H1 (cell line): ENCODE results near the gene UNC79. TPM values are rescaled to one million over a fixed set of nuclear protein-coding genes. Genes with fewer than 3 reads are reported as not detected.

Experiments used
- CTCF ChIA-PET: fragments of 300-600 bp; sonication (Branson Sonifier 250); formaldehyde crosslinking; loops from one replicate; lab custom pipeline; 2021; ENCODE audit not compliant: partially characterized antibody; lab: Charles Lee
- POLR2A ChIA-PET: fragments of 300-600 bp; sonication (Branson Sonifier 250); formaldehyde crosslinking; loops from one replicate; lab custom pipeline; 2021; ENCODE audit warnings: inconsistent platforms; ENCODE audit not compliant: partially characterized antibody; lab: Charles Lee
- DNase-seq, 2 experiments: peaks; one replicate each; pipeline versions ENCODE4 v3.0.0 to v3.0.0-alpha.2; 2010 to 2022; ENCODE audit warnings: low spot score in 2 of 2, low read depth in 1 of 2, mixed read lengths in 1 of 2
- FAIRE-seq: peaks from 2 replicates; lab custom pipeline; 2011; peaks lifted over from hg19 to GRCh38; lab: Jason Lieb, UNC
- H2AFZ ChIP-seq: 2 replicates; pipeline ENCODE4 v1.8.1; 2012; ENCODE audit warnings: low read length, inconsistent platforms
- H2AK5ac ChIP-seq: 2 replicates; pipeline ENCODE4 v1.6.1; 2013; ENCODE audit warnings: low read depth, low read length
- H2BK120ac ChIP-seq: replicated peaks from 2 replicates; pipeline ENCODE3; 2013; ENCODE audit warnings: low read depth, low read length, inconsistent platforms
- H2BK12ac ChIP-seq: 2 replicates; pipeline ENCODE4 v1.6.1; 2013; ENCODE audit warnings: low read depth, low read length
- H2BK15ac ChIP-seq: 2 replicates; pipeline ENCODE4 v1.6.1; 2013; ENCODE audit warnings: low read length
- H2BK20ac ChIP-seq: 2 replicates; pipeline ENCODE4 v1.6.1; 2013; ENCODE audit warnings: low read length
- H2BK5ac ChIP-seq: 2 replicates; pipeline ENCODE4 v1.6.1; 2013; ENCODE audit warnings: low read depth, low read length
- H3K14ac ChIP-seq: 2 replicates; pipeline ENCODE4 v1.6.1; 2013; ENCODE audit warnings: inconsistent platforms; ENCODE audit not compliant: insufficient read length
- H3K18ac ChIP-seq: 2 replicates; pipeline ENCODE4 v1.6.1; 2013; ENCODE audit warnings: low read length; ENCODE audit errors: extremely low read depth
- H3K23ac ChIP-seq: 2 replicates; pipeline ENCODE4 v1.6.1; 2013; ENCODE audit warnings: inconsistent platforms; ENCODE audit not compliant: insufficient read length
- H3K23me2 ChIP-seq: 2 replicates; pipeline ENCODE4 v1.6.1; 2013; ENCODE audit warnings: low read depth, low read length
- H3K27ac ChIP-seq: 2 replicates; pipeline ENCODE4 v1.6.1; 2011; ENCODE audit warnings: low read depth, low read length, inconsistent platforms
- H3K27me3 ChIP-seq, 4 experiments: replicated peaks in 1 of 4; 1 replicate in 1 of 4; 2 replicates in 3 of 4; pipeline versions ENCODE4 v1.6.1 to v1.8.1; 2011 to 2013; ENCODE audit warnings: low read length in 3 of 4, mild to moderate bottlenecking in 3 of 4, inconsistent platforms in 2 of 4, mixed read lengths in 2 of 4, moderate library complexity in 1 of 4; ENCODE audit not compliant: control insufficient read depth in 3 of 4, insufficient read depth in 3 of 4; ENCODE audit errors: extremely low read depth in 1 of 4
- H3K36me3 ChIP-seq, 4 experiments: 2 replicates each; pipeline versions ENCODE4 v1.6.1 to v1.8.1; 2011 to 2013; ENCODE audit warnings: mild to moderate bottlenecking in 4 of 4, low read length in 3 of 4, moderate library complexity in 2 of 4, control low read depth in 1 of 4, inconsistent platforms in 1 of 4; ENCODE audit not compliant: insufficient read depth in 4 of 4, control insufficient read depth in 2 of 4
- H3K4ac ChIP-seq: replicated peaks from 2 replicates; pipeline ENCODE3; 2013; ENCODE audit warnings: low read length, low read depth, mixed read lengths, inconsistent platforms; ENCODE audit not compliant: insufficient read length
- H3K4me1 ChIP-seq, 4 experiments: replicated peaks in 1 of 4; 1 replicate in 1 of 4; 2 replicates in 3 of 4; pipeline versions ENCODE4 v1.6.1 to v1.8.1; 2011 to 2013; ENCODE audit warnings: low read length in 3 of 4, inconsistent platforms in 2 of 4, mixed read lengths in 1 of 4; ENCODE audit not compliant: insufficient read depth in 4 of 4, control insufficient read depth in 3 of 4
- H3K4me2 ChIP-seq, 2 experiments: 2 replicates each; pipeline versions ENCODE4 v1.6.1 to v1.8.1; 2011 to 2013; ENCODE audit warnings: low read depth in 2 of 2, low read length in 2 of 2, control low read depth in 1 of 2, inconsistent platforms in 1 of 2, mild to moderate bottlenecking in 1 of 2; ENCODE audit not compliant: insufficient read depth in 1 of 2
- H3K4me3 ChIP-seq, 4 experiments: fragments of 200-600, 300-600 bp in 1 of 4; sonication (generic), shearing (Covaris generic), sonication (Bioruptor Twin) in 1 of 4; 2 replicates each; pipeline versions ENCODE4 v1.5.1 to v1.8.1; 2011 to 2016; ENCODE audit warnings: low read length in 4 of 4, low read depth in 3 of 4, control low read depth in 2 of 4, inconsistent platforms in 2 of 4, mild to moderate bottlenecking in 2 of 4, mixed read lengths in 1 of 4, moderate library complexity in 1 of 4; ENCODE audit not compliant: insufficient read depth in 2 of 4; ENCODE audit errors: extremely low read depth in 1 of 4
- H3K56ac ChIP-seq: replicated peaks from 2 replicates; pipeline ENCODE3; 2013; ENCODE audit warnings: low read depth, mild to moderate bottlenecking, mixed read lengths, low read length, inconsistent platforms; ENCODE audit not compliant: insufficient read length
- H3K79me1 ChIP-seq: 2 replicates; pipeline ENCODE4 v1.6.1; 2013; ENCODE audit warnings: low read depth, low read length, control low read depth
- H3K79me2 ChIP-seq, 2 experiments: 2 replicates each; pipeline versions ENCODE4 v1.6.1 to v1.8.1; 2012 to 2013; ENCODE audit warnings: low read length in 2 of 2, mild to moderate bottlenecking in 2 of 2, inconsistent platforms in 1 of 2; ENCODE audit not compliant: insufficient read depth in 2 of 2, control insufficient read depth in 1 of 2
- H3K9ac ChIP-seq, 4 experiments: replicated peaks in 1 of 4; 1 replicate in 1 of 4; 2 replicates in 3 of 4; pipeline versions ENCODE4 v1.6.1 to v1.8.1; 2011 to 2013; ENCODE audit warnings: low read depth in 3 of 4, low read length in 3 of 4, control low read depth in 2 of 4, mild to moderate bottlenecking in 2 of 4, moderate library complexity in 2 of 4, inconsistent platforms in 1 of 4; ENCODE audit errors: extremely low read depth in 1 of 4
- H3K9me3 ChIP-seq, 2 experiments: 2 replicates each; pipeline versions ENCODE4 v1.6.1 to v1.8.1; 2012 to 2013; ENCODE audit warnings: mild to moderate bottlenecking in 2 of 2, moderate library complexity in 2 of 2, control low read depth in 1 of 2, inconsistent platforms in 1 of 2, low read depth in 1 of 2, low read length in 1 of 2, mixed read lengths in 1 of 2; ENCODE audit not compliant: insufficient read depth in 2 of 2
- H4K20me1 ChIP-seq, 2 experiments: replicated peaks in 1 of 2; 2 replicates each; pipeline versions ENCODE3 to v1.8.1; 2011 to 2013; ENCODE audit warnings: inconsistent platforms in 2 of 2, low read length in 2 of 2, mild to moderate bottlenecking in 1 of 2; ENCODE audit not compliant: insufficient read depth in 2 of 2, control insufficient read depth in 1 of 2
- H4K5ac ChIP-seq: 2 replicates; pipeline ENCODE4 v1.6.1; 2013; ENCODE audit warnings: low read length, low read depth, mixed read lengths, inconsistent platforms; ENCODE audit not compliant: insufficient read length
- H4K8ac ChIP-seq: 2 replicates; pipeline ENCODE4 v1.8.0; 2013; ENCODE audit warnings: mild to moderate bottlenecking, moderate library complexity, low read length, inconsistent platforms; ENCODE audit not compliant: insufficient read depth; ENCODE audit errors: extremely low read depth
- H4K91ac ChIP-seq: replicated peaks from 2 replicates; pipeline ENCODE3; 2013; ENCODE audit warnings: low read length, mixed read lengths, inconsistent platforms; ENCODE audit not compliant: insufficient read length
- CTCF ChIP-seq, 3 experiments: IDR thresholded peaks; 1 replicate in 2 of 3; 2 replicates in 1 of 3; pipeline versions ENCODE4 v1.5.1 to v1.6.1; 2011; ENCODE audit warnings: low read length in 3 of 3, mild to moderate bottlenecking in 3 of 3, inconsistent platforms in 2 of 3, low read depth in 1 of 3, moderate library complexity in 1 of 3; ENCODE audit not compliant: insufficient read depth in 1 of 3; ENCODE audit errors: control extremely low read depth in 1 of 3
- JUND ChIP-seq: IDR thresholded peaks from 2 replicates; pipeline ENCODE4 v1.6.1; 2011; ENCODE audit warnings: mild to moderate bottlenecking, improper control_type of control experiment, low read length
- ZNF274 ChIP-seq: IDR thresholded peaks from 2 replicates; pipeline ENCODE4 v1.7.0; 2012; ENCODE audit warnings: low read length, borderline replicate concordance; ENCODE audit errors: extremely low read depth
- WGBS, 2 experiments: shearing (Covaris generic) in 1 of 2; methylation state at CpG; one replicate each; pipeline versions ENCODE4 v1.1.6 to v1.1.7; 2013 to 2015; ENCODE audit warnings: low lambda C conversion rate in 2 of 2, mixed read lengths in 2 of 2, inconsistent platforms in 1 of 2, low coverage in 1 of 2, missing lambda C conversion rate in 1 of 2; ENCODE audit not compliant: insufficient replicate concordance in 2 of 2, insufficient coverage in 1 of 2, insufficient read length in 1 of 2; ENCODE audit errors: extremely low coverage in 1 of 2, missing lambda C conversion rate in 1 of 2; 5-methylcytosine and 5-hydroxymethylcytosine counted together
- polyA plus RNA-seq, 7 experiments: library from polyadenylated mRNA; depleted of rRNA in 3 of 7; stranded (reverse) in 5 of 7; unstranded in 2 of 7; fragments of >200 nt in 5 of 7; fragments of 200-250 nt in 2 of 7; gene quantifications; 1 replicate in 5 of 7; 2 replicates in 1 of 7; 4 replicates in 1 of 7; pipeline versions ENCODE4 v1.2.1 to v1.2.3, GENCODE V29; 2011 to 2013; ENCODE audit warnings: missing spikeins in 2 of 7, mixed read lengths in 2 of 7
- total RNA-seq: library from RNA; stranded (reverse); fragmentation: NEBNext Ultra II Directional; extraction: Animal tissue kit (Norgen Biotek cat#: 25700); gene quantifications from 2 replicates; pipeline ENCODE4 v1.2.1, GENCODE V29; 2021
- TF ChIP-seq, protein P1 (sequence below): IDR thresholded peaks from 2 replicates; pipeline ENCODE4 v1.6.1; 2012; ENCODE audit warnings: inconsistent platforms

The UNC79 gene
- total and polyA plus RNA-seq, 2 of the 8 experiments (the other 6 are each of a cell fraction or from before 2014, with no cell fraction given): 1.8 to 2.3 TPM

DNA sequence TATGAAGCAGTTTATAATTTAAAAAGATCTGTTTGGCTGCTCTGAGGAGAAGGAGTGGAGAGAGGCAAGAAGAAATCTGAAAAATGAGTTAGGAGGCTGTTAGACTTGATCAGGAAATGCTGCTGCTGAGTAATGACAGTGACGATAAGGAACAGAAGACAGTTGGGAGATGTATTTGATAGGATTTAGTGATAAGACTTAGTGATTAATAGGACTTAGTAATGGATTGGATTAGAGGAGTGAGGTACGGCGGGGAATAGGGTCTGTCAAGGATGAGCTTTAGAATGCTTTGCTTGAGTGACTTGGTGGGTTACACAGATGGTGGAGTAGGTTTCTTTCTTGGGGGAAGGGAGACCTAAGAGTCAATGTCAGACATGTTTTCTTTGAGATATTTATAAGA lies 31.7 kb downstream of the UNC79 start:
- Histone ChIP-seq H3K9ac (no peak overlapping the region), H2BK120ac (no peak overlapping the region), H3K36me3 (no peaks in the 10 kb centered on the region), H3K23me2 (no peaks in the 10 kb centered on the region; the same call in 1 of the 2 replicates), H3K14ac (no peak overlapping the region), H3K27me3 (no peaks in the 10 kb centered on the region), H3K79me2 (no peaks in the 10 kb centered on the region), H4K5ac (no peak overlapping the region), H3K18ac (no peak overlapping the region), H2AFZ (no peak overlapping the region), H2BK5ac (no peak overlapping the region), H4K20me1 (no peaks in the 10 kb centered on the region), H3K9me3 (no peaks in the 10 kb centered on the region), H2BK15ac (no peak overlapping the region), H3K27ac (no peak overlapping the region), H2BK20ac (no peak overlapping the region), H4K91ac (no peak overlapping the region), H2BK12ac (no peak overlapping the region), H3K56ac (no peak overlapping the region), H4K8ac (no peak overlapping the region), H3K79me1 (no peaks in the 10 kb centered on the region), H3K4me2 (no peak overlapping the region), H3K23ac (no peak overlapping the region), H3K4me1 (no peaks in the 10 kb centered on the region), H2AK5ac (no peak overlapping the region), H3K4ac (no peak overlapping the region), H3K4me3 (no peak overlapping the region)
- FAIRE-seq (no peak), DNase-seq (no peak)
- CTCF ChIA-PET: no interaction called here
- WGBS, 2 experiments: 91 to 100% methylated on average over 2 to 3 of the region's 3 CpGs
- POLR2A ChIA-PET: no interaction called here
- TF ChIP-seq CTCF (IDR thresholded peaks at IDR 0.05; ENCODE audit: control extremely low read depth in 1 of 3, insufficient read depth in 1 of 3, low read depth in 1 of 3, low read length in 3 of 3) (no peak), JUND (no peak), ZNF274 (no peak)
- TF ChIP-seq, protein P1, sequence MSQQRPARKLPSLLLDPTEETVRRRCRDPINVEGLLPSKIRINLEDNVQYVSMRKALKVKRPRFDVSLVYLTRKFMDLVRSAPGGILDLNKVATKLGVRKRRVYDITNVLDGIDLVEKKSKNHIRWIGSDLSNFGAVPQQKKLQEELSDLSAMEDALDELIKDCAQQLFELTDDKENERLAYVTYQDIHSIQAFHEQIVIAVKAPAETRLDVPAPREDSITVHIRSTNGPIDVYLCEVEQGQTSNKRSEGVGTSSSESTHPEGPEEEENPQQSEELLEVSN: no peak
